ENCODE data around the gene NRAS.

DNA sequence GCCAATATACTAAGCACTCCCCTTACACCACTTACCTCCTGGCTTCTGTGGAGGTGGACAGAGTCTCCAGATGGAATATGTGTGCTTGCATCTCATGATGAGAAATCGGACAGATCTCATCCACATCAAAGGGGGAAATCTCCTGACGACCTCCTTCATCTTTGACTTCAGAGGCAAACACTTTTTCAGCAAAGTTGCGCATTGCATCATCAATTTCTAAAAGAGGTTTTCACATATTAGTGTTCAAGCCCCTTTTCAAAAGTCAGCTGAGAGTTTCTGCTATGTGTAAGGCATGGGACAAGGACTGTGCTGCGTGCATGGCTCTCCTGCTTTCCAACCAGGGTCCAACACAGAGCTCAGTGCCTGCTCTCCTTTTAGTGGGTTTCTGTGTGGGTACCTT, 28.0 kb downstream of the NRAS start:
- TF ChIP-seq CEBPB (IDR thresholded peaks at IDR 0.05; ENCODE audit: low read depth) (no peak), POLR2AphosphoS5 (IDR thresholded peaks at IDR 0.05; ENCODE audit: low read depth, low read length) (no peak), POLR2A (IDR thresholded peaks at IDR 0.05; ENCODE audit: borderline replicate concordance, extremely low read depth, insufficient read depth, insufficient read length) (no peak)
- TF ChIP-seq, protein P1, sequence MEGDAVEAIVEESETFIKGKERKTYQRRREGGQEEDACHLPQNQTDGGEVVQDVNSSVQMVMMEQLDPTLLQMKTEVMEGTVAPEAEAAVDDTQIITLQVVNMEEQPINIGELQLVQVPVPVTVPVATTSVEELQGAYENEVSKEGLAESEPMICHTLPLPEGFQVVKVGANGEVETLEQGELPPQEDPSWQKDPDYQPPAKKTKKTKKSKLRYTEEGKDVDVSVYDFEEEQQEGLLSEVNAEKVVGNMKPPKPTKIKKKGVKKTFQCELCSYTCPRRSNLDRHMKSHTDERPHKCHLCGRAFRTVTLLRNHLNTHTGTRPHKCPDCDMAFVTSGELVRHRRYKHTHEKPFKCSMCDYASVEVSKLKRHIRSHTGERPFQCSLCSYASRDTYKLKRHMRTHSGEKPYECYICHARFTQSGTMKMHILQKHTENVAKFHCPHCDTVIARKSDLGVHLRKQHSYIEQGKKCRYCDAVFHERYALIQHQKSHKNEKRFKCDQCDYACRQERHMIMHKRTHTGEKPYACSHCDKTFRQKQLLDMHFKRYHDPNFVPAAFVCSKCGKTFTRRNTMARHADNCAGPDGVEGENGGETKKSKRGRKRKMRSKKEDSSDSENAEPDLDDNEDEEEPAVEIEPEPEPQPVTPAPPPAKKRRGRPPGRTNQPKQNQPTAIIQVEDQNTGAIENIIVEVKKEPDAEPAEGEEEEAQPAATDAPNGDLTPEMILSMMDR (IDR thresholded peaks at IDR 0.05 in 2 of 3, conservative IDR thresholded peaks at IDR 0.05 in 1 of 3; ENCODE audit: borderline replicate concordance in 1 of 3, insufficient read depth in 1 of 3, low read depth in 2 of 3, low read length in 2 of 3), result no peak
